ENCODE data around the gene BTBD2.

BTBD2 gene

GRCh38 chr19:2015608-2015950 lies at the start of gene BTBD2:
TSS of gene BTBD2 (minus strand) at chr19:2015714. CDS start at chr19:2015703, 11 bp downstream.
- Histone ChIP-seq H3K36me3 (ENCODE audit: control insufficient read depth in 2 of 2, insufficient read depth in 2 of 2, low read length in 2 of 2) (no peaks in the 10 kb centered on the region), H3K9ac (ENCODE audit: low read length in 2 of 2) (peak within 1 kb of the TSS in 1 of 2 donors; percentile 6), H3K27ac (ENCODE audit: low read length) (peak within 1 kb of the TSS; percentile 62)

DNA sequence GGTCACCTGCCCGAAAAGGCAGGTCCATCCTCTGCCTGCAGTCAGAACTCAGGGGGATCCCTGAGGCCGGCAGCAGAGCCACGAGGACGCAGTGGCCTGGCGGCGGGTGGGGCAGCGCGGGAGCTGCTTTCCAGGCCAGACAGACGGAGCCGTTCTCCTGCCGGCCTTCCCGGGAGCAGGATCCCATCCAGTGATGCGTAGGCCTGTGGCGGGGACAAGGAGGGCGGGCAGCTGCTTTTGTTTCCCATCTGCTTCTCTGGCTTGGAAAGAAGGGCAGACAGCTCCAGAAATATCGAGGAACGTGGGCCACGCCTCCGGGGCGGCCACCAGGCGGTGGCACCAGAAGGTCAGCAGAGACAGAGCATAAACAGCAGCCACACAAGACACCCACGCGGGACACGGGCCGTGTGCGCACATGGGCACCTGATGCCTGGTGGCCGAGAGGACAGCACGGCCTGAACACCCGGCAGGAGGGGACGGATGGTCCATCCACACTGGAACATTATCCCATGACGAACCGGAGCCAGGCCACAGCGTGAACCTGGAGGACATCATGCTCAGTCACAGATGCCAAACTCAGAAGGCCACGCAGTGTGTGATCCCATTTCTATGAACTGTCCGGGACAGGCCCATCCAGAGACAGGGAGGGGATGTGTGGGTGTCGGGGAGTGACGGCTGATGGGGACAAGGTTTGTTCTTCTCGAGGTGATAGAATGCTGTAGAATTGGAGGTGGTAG lies 49.4 kb upstream of the BTBD2 start:
- H3K9ac ChIP-seq (ENCODE audit: low read length in 2 of 2) = peak overlapping the region; percentile 19 to 29

More at GRCh38 chr19:2015608-2015950, at the start of gene BTBD2:
- Histone ChIP-seq H3K9me3 (ENCODE audit: control insufficient read depth in 2 of 2, low read length in 2 of 2) (no peaks in the 10 kb centered on the region), H3K4me1 (ENCODE audit: control insufficient read depth, insufficient read depth, low read length) (peaks cover 22% of the 10 kb centered on the region), H3K27me3 (ENCODE audit: control insufficient read depth in 1 of 2, insufficient read depth in 2 of 2, low read length in 2 of 2) (no peaks in the 10 kb centered on the region), H3K4me3 (ENCODE audit: low read length in 2 of 2) (peak within 1 kb of the TSS; percentile 51 to 74)

GRCh38 chr19:2064395-2064787 lies 48.9 kb upstream of the BTBD2 start:
- Histone ChIP-seq H3K9ac (ENCODE audit: low read length in 2 of 2) (peak overlapping the region; percentile 19 to 29), H3K4me1 (ENCODE audit: control insufficient read depth, insufficient read depth, low read length) (peaks cover 30% of the 10 kb centered on the region), H3K9me3 (ENCODE audit: control insufficient read depth in 2 of 2, low read length in 2 of 2) (no peaks in the 10 kb centered on the region), H3K27ac (ENCODE audit: low read length) (peak overlapping the region; percentile 1), H3K36me3 (ENCODE audit: control insufficient read depth in 2 of 2, insufficient read depth in 2 of 2, low read length in 2 of 2) (no peaks in the 10 kb centered on the region), H3K4me3 (ENCODE audit: low read length in 2 of 2) (peak overlapping the region in 1 of 2 donors; percentile 15), H3K27me3 (ENCODE audit: control insufficient read depth in 1 of 2, insufficient read depth in 2 of 2, low read length in 2 of 2) (no peaks in the 10 kb centered on the region)

More for the DNA sequence above, 49.4 kb upstream of the BTBD2 start:
- Histone ChIP-seq H3K9me3 (ENCODE audit: control insufficient read depth in 2 of 2, low read length in 2 of 2) (no peaks in the 10 kb centered on the region), H3K27me3 (ENCODE audit: control insufficient read depth in 1 of 2, insufficient read depth in 2 of 2, low read length in 2 of 2) (no peaks in the 10 kb centered on the region), H3K36me3 (ENCODE audit: control insufficient read depth in 2 of 2, insufficient read depth in 2 of 2, low read length in 2 of 2) (no peaks in the 10 kb centered on the region), H3K4me1 (ENCODE audit: control insufficient read depth, insufficient read depth, low read length) (peaks cover 30% of the 10 kb centered on the region), H3K27ac (ENCODE audit: low read length) (peak overlapping the region; percentile 1), H3K4me3 (ENCODE audit: low read length in 2 of 2) (peak overlapping the region in 1 of 2 donors; percentile 40)

DNA sequence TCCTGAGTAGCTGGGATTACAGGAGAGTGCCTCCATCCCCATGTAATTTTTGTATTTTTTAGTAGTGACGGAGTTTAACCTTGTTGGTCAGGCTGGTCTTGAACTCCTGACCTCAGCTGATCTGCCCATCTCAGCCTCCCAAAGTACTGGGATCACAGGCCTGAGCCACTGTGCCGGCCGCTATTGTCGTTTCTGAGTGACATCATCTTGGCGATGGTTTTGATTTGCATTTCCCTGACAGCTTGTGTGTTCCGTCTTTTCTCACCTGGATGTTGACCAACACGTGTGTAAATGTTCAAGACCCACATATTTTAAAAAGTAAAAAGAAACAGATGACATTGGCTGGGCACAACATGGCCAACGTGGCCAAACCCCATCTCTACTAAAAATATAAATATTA lies 48.3 kb upstream of the BTBD2 start:
- H3K9ac ChIP-seq (ENCODE audit: low read length in 2 of 2) = no peak overlapping the region
- no peak overlapping the region for H3K4me3 ChIP-seq (ENCODE audit: low read length in 2 of 2)
- no peak overlapping the region for H3K27ac ChIP-seq (ENCODE audit: low read length)
- peaks cover 35% of the 10 kb centered on the region for H3K4me1 ChIP-seq (ENCODE audit: control insufficient read depth, insufficient read depth, low read length)
- H3K27me3 ChIP-seq (ENCODE audit: control insufficient read depth in 1 of 2, insufficient read depth in 2 of 2, low read length in 2 of 2) = no peaks in the 10 kb centered on the region
- no peaks in the 10 kb centered on the region for H3K36me3 ChIP-seq (ENCODE audit: control insufficient read depth in 2 of 2, insufficient read depth in 2 of 2, low read length in 2 of 2)
- no peaks in the 10 kb centered on the region for H3K9me3 ChIP-seq (ENCODE audit: control insufficient read depth in 2 of 2, low read length in 2 of 2)

GRCh38 chr19:2062770-2063169 lies 47.3 kb upstream of the BTBD2 start:
- Histone ChIP-seq H3K9ac (ENCODE audit: low read length in 2 of 2) (no peak overlapping the region), H3K4me1 (ENCODE audit: control insufficient read depth, insufficient read depth, low read length) (peaks cover 38% of the 10 kb centered on the region), H3K9me3 (ENCODE audit: control insufficient read depth in 2 of 2, low read length in 2 of 2) (no peaks in the 10 kb centered on the region), H3K36me3 (ENCODE audit: control insufficient read depth in 2 of 2, insufficient read depth in 2 of 2, low read length in 2 of 2) (no peaks in the 10 kb centered on the region), H3K27ac (ENCODE audit: low read length) (no peak overlapping the region), H3K4me3 (ENCODE audit: low read length in 2 of 2) (no peak overlapping the region), H3K27me3 (ENCODE audit: control insufficient read depth in 1 of 2, insufficient read depth in 2 of 2, low read length in 2 of 2) (no peaks in the 10 kb centered on the region)

- Histone ChIP-seq H3K9ac (ENCODE audit: low read length in 2 of 2) (peak overlapping the region; percentile 81 to 82), H3K9me3 (ENCODE audit: control insufficient read depth in 2 of 2, low read length in 2 of 2) (no peaks in the 10 kb centered on the region), H3K27ac (ENCODE audit: low read length) (no peak overlapping the region), H3K4me1 (ENCODE audit: control insufficient read depth, insufficient read depth, low read length) (peaks cover 42% of the 10 kb centered on the region), H3K4me3 (ENCODE audit: low read length in 2 of 2) (peak overlapping the region; percentile 85 to 86), H3K27me3 (ENCODE audit: control insufficient read depth in 1 of 2, insufficient read depth in 2 of 2, low read length in 2 of 2) (no peaks in the 10 kb centered on the region), H3K36me3 (ENCODE audit: control insufficient read depth in 2 of 2, insufficient read depth in 2 of 2, low read length in 2 of 2) (no peaks in the 10 kb centered on the region)
Observed at GRCh38 chr19:2062389-2062729, 46.8 kb upstream of the BTBD2 start.

DNA sequence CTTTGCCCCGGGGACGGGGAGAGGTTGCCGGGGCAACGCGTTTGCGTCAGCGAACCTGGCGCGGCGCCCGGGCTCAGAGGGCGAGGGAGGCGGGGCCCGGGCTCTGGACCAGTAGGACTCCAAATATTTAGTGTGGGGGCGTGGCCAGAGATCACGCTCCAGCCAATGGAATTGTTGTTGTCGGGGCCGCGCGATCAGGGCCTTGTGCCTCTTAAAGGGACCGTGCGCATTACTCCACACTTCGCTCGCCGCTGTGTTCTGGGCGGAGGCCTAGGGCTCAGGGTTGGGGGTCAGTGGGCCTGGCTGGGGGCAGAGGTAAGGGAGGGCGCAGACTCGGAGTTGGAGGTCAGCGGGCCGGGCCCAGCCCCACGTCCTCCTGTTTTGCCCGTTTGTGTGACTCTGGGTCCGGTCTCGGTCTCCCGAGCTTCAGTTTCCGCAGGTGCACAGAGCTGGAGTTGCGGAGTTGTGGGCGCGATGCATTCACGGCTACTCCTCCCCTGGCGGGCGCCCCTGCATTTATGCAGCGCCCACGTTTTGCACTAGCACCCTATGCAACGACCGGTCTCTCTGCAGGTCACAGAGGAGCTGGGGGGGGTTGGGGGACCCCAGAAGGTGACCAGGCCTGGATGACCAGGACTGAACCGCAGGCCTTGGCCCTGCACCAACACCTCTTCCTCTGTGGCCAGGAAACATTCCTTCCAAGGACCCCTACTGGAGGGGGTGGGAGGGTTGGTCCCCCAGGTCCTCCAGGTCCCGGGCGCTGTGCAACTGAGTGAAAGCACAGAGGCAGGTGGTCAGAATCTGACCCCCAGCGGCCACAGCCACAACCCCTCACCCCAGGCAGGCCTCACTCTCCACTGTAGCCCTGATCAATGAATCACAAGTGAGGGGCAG lies 46.2 kb upstream of the BTBD2 start:
- H3K36me3 ChIP-seq (ENCODE audit: control insufficient read depth in 2 of 2, insufficient read depth in 2 of 2, low read length in 2 of 2) = no peaks in the 10 kb centered on the region
- H3K9me3 ChIP-seq (ENCODE audit: control insufficient read depth in 2 of 2, low read length in 2 of 2) = no peaks in the 10 kb centered on the region
- peaks cover 44% of the 10 kb centered on the region for H3K4me1 ChIP-seq (ENCODE audit: control insufficient read depth, insufficient read depth, low read length)
- peak overlapping the region; percentile 98 for H3K27ac ChIP-seq (ENCODE audit: low read length)
- no peaks in the 10 kb centered on the region for H3K27me3 ChIP-seq (ENCODE audit: control insufficient read depth in 1 of 2, insufficient read depth in 2 of 2, low read length in 2 of 2)
- peak overlapping the region; percentile 85 to 86 for H3K4me3 ChIP-seq (ENCODE audit: low read length in 2 of 2)
- peak overlapping the region; percentile 82 to 94 for H3K9ac ChIP-seq (ENCODE audit: low read length in 2 of 2)

GRCh38 chr19:2060884-2061494 lies 45.5 kb upstream of the BTBD2 start:
- H3K27ac ChIP-seq (ENCODE audit: low read length) = peak overlapping the region; percentile 98
- H3K9ac ChIP-seq (ENCODE audit: low read length in 2 of 2) = peak overlapping the region; percentile 90 to 94
- H3K36me3 ChIP-seq (ENCODE audit: control insufficient read depth in 2 of 2, insufficient read depth in 2 of 2, low read length in 2 of 2) = no peaks in the 10 kb centered on the region
- no peaks in the 10 kb centered on the region for H3K9me3 ChIP-seq (ENCODE audit: control insufficient read depth in 2 of 2, low read length in 2 of 2)
- H3K4me1 ChIP-seq (ENCODE audit: control insufficient read depth, insufficient read depth, low read length) = peaks cover 50% of the 10 kb centered on the region
- H3K27me3 ChIP-seq (ENCODE audit: control insufficient read depth in 1 of 2, insufficient read depth in 2 of 2, low read length in 2 of 2) = no peaks in the 10 kb centered on the region
- H3K4me3 ChIP-seq (ENCODE audit: low read length in 2 of 2) = peak overlapping the region; percentile 73 to 86

DNA sequence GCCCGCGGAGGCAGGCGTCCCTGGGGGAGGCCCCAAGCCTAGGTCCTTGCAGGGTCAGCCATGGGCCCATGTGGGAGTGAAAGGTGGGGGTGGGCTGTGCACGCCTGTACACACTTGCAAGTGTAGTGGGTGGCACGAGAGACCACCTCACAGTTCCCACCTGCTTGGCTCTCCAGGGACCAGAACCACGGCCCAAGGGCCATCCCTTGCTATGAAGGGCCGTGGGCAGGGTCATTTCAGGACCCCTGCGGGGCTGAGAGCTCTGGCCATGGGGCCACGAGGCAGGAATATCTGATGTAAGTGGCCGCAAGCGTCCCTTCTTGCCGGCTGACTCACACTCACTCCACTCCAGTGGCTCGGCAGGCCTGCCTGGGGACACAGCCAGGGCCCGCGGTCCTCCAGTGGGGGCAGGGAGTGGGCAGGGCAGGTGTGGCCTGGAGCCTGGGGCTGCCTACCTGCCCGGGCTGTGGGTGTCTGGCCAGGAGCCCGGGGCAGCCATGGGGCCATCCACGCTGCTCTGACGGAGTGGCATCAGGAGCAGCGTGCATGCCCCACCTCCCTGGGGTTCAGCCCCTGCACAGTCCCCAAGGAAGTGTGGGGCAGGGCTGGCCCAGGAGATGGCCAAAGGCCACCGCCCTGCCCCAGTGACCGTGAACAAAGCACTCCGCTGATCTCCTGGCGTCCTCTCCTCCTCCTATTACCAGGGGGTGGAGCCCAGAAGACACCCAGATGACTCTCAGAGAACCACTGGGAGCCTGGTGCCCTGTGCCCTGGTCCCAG lies 44.1 kb upstream of the BTBD2 start:
- peaks cover 57% of the 10 kb centered on the region for H3K4me1 ChIP-seq (ENCODE audit: control insufficient read depth, insufficient read depth, low read length)

More for the DNA sequence above, 44.1 kb upstream of the BTBD2 start:
- Histone ChIP-seq H3K27ac (ENCODE audit: low read length) (peak overlapping the region; percentile 98), H3K4me3 (ENCODE audit: low read length in 2 of 2) (peak overlapping the region; percentile 7 to 86), H3K36me3 (ENCODE audit: control insufficient read depth in 2 of 2, insufficient read depth in 2 of 2, low read length in 2 of 2) (no peaks in the 10 kb centered on the region), H3K9me3 (ENCODE audit: control insufficient read depth in 2 of 2, low read length in 2 of 2) (no peaks in the 10 kb centered on the region), H3K9ac (ENCODE audit: low read length in 2 of 2) (peak overlapping the region; percentile 51 to 94), H3K27me3 (ENCODE audit: control insufficient read depth in 1 of 2, insufficient read depth in 2 of 2, low read length in 2 of 2) (no peaks in the 10 kb centered on the region)

All from stomach smooth muscle (tissue), 2 donors.